Measurements from ENCODE around the gene DRC1.

DRC1 gene

DNA sequence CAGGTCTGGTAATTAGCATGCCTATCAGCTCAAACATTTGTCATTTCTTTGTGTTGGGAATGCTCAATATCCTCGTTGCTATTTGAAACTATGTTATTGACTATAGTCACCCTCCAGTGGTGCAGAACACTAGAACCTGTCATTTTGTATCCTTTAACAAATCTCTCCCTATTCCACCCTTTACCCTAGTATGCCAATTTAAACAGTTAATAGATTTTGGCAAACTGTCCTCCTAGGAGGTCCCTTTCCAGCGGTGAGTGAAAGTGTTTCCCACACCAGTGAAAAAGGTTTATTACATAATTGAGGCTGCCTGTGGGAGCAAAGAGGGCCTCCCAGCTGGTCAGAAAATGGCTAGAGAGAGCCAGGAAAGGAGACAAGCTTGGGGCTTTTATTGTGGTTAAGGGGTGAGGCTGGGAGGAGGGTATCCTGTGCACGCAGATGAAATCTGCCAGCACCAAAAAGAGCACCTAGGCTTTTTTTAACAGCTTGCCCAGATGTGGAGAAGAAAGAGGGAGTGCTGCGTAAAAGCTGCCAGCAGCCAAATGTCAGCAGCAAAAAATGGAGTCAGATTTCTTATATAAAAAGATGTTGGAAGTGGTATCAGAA is 1.8 kb upstream of the DRC1 start:
- no peak for DNase-seq

DNA sequence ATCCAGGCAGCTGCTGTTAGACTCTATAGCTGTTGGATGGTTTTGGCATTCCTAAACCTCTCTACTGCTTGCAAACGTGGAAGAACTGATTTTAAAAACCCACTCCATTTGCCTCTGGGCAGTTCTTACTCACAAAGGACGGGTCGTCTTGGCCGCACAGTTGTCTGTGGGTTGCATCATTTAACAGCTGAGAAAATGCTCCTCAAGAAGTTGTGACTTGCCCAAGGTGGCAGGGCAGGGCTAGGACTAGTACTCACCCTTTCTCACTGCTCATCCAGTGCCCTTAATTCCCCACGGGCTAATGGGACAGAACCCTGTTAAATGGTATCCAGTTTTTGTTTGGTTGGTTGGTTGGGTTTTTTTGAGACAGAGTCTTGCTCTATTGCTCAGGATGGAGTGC is 997 bp upstream of the DRC1 start:
- no peak for DNase-seq

DNA sequence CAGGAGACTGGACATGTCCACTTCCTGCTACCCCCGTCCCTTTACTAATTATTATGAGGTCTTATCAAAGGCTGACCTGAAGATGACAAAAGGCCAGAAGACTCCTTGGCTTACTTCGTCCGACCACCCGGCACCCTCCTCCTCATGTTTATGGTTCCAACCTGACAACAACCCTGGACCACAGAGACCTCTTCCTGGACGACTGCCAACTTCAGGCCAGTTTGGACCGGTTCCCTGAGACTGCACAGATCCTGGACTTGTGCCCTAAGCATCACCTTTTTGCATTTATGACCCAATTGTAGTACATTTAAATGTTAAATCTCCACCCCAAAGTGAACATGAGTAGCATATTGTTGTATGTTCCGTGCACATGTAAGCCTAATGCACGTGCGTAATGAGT is 5.8 kb downstream of the DRC1 start:
- DNase-seq, result no peak

DNA sequence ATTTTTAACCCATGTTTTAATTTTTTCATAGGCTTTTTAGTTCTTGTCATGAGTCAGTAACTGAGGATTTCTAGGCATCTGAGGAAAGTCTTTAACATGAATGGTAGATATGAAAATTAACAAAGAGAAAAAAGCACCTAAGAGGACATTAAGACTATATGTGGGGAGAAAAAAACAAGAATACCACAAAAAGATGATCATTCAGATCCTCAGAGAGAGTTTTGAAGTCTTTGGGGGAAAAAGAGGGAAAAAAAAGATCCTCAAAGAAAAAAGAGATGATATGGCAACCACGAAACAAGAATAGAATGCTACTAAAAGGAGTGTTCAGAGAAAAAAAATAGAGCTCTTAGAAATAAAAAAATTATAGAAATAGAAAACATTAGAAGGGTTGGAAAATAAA is 8.1 kb downstream of the DRC1 start:
- DNase-seq, result no peak

DNA sequence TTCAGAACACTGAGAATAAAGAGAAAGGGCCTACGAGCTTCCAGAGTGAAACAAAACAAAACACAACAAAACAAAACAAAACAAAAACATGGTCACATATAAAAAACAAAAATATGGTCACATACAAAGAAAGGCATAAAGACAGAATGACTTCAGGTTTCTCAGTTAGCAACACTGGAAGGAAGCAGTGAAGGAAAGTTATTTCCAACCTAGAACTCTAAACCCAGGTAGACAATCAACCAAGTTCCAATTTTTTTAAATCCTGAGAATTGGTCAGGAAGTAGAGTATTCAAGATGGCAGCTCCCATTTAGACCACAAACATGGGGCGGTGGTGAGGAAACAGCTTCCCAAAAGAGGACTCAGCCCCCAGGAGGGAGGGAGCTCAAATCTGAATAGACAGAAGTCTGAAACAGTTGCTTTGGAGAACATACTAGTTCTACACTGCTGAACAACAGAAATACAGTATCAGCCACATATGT is 9.1 kb downstream of the DRC1 start:
- DNase-seq, result no peak

DNA sequence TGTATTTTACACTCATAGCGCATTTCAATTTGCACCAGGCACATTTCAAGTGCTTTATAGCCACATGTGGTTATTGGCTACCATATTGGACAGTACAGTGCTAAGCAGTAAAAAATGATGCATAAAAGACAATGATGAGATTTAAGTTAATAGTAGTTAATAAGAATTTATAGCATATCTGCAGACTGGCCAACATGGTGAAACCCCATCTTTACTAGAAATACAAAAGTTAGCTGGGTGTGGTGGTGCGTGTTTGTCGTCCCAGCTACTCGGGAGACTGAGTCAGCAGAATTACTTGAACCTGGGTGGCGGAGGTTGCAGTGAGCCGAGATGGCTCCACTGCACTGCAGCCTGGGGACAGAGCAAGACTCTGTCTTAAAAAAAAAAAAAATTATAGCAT is 9.7 kb downstream of the DRC1 start:
- DNase-seq, result no peak

DNA sequence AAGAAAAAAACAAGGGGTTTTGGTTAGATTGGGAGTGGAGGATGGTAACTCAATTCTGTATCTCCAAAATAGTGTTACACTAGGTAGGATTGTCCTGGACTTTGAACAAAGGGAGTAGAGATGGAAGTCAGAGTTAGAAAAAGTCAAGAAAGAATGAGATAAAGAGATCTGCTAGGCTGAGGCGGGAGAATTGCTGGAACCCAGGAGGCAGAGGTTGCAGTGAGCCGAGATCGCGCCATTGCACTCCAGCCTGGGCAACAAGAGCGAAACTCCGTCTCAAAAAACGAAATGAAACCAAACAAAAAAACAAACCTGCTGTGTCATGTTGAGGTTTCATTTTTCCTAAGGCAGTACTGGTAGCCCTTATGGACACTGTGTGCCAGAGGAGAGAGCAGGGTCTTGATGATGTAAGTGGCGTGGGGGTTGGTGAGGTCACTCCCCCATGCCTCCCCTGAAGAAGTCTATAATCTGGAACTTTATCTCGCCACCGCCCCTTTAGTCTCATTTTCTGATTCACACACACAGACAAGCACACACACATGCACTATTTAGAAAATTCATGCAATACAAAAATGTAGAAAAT is 10.5 kb downstream of the DRC1 start:
- DNase-seq, result no peak

DNA sequence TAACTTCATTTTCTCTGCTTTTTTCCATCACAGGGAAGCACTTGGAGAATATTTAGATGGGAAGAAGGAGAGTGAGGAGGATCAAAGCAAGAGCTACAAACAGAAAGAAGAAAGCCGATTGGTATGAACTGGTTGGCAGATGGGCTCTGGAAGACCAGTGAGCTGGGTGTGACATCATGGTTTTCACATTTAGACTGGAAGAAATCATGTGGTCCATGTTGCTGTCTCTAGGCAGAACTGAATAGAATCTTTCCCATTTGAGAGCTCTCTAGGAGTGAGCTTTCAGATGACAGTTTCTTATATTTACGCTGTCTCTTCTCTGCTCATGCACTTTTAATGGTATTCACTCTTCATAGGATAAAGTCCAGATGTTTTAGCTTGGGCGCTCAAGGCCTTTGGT is 12.6 kb downstream of the DRC1 start:
- peak in 1 of 56 donors; percentile 8 for DNase-seq

DNA sequence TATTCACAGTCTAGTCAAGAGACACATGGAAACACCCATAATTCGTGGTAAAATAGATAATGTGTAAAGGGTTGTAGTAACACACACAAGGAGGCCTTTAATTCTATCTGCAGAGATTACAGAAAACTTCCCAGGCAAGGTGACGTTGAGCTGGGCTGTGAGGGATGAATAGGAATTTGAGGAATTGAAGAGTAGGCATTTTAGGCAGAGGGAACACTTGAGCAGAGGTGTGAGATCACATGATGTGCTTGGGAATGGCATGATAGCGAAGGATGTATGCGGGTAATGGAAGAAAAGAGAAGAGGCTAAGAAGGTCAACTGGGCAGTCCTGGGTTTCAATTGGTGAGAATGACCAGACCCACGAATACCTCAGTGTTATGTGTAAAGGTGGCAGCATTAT is 20.2 kb downstream of the DRC1 start:
- DNase-seq, result no peak

DNA sequence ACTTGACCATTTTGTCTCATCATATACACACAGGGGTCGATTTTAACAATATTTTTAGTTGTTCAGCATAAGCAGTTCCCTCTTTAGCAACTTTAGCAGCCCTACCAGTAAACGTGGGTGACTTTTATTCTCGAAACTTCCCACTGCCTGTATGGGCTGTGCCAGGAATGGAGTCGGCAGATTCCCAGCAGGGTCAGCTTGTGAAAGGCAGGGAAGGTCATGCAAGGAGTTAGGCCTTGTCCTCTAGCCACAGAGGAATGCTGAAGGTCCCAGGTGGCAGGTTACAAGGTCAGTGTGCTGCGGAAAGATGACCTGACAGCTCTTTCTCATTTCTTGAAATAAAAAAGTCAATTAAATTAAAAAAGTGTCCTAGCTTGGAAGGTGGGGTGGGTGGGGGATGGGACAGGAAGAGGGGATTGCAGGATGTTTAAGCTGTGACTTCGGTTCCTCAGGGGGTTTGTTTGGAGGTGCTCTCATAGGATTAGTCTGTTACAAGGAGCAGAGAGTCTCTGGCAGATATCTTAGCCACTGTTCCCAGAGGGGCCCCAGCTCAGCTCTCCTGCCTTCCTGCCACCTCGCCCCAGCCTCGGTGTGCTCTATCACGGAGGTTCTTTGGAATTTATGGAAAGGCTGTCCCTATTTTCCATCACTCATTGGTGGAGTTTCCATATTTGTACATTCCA is 21.4 kb downstream of the DRC1 start:
- DNase-seq, result no peak

DNA sequence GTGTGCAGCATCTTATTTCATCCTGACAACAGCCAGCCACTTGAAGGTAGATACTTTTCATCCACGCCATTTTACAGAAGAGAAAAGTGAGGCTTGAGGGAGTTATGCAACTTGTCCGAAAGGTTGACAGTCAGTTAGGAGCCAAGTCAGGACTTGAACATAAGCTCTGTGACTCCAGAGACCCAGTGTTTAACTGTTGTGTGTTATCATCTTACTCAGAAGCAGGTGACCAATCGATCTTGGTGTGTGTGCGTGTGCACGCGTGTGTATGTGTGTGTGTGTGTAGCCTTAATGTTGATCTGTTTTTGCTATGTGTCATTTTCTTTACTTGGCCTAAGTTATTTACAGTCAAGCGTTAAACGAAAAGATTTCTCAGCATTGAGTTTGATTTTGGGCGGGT is 22.0 kb downstream of the DRC1 start:
- no peak for DNase-seq

DNA sequence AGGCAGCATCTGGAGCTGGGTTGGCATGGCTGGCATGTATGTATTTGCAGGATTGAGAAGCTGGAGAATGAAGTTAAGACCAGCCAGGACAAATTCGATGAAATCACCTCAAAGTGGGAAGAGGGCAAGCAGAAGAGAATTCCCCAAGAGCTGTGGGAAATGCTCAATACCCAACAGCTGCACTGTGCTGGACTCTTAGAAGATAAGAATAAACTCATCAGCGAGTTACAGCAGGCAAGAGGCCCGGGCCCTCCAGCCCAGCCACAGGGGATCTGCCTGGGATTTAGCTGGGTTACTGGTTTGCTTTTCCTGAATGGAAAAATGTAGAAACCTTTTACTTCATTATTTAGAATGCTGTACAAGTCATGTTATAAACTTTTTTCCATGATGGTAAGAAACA is 22.5 kb downstream of the DRC1 start:
- DNase-seq, result no peak

DNA sequence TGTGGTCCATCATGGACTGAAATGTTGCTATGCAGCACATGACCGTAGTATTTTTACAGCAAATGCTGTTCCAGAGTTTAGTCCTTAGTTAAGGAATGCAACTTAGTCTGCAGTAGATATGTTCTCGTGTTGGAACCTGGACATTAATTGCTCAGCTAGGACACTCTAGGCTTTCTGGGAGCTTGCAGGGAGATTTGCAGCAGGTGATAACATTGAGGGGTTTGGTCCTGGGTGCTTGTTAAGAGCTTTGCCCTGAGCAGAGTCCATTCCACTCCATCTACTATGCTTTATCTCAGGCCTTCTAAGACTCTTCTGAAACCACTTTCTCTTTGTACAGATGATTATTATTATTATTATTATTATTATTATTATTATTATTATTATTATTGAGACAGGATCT is 27.1 kb downstream of the DRC1 start:
- no peak for DNase-seq

DNA sequence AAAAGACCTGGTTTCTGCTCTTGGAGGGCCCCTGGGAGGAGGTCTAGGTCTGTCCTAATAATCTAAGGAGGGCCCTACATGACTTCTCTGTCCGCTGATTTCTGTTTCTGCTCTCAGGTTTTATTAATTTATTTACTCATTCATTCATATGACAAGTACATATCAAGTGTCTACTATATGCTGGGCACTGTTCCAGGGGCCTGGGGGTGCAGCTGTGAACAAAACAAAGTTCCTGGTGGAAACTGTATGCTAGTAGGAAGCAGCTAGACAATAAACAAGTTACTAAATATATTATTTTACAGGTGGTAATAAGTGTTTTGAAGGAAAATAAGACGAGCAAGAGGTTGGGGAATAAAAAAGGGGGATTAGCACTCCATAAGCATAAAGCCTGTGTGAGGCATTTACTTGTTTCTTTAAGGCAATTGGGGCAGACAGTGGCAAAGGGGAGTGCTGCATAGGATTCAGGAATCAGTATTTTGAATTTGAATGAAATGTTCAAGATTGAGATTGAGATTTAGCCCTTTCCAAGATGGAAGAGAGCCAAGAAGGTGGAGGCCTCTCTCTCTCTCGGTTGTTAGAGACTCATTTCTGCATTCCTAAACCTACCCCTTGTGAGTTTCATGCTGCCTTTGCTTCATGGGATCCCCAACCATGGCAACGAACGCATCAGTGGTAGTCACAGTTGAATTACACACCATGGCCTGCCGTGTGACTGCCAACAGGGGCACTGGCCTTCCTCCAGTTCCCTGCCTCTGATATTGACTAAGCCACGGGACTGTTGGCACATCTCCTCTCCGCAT is 28.3 kb downstream of the DRC1 start:
- DNase-seq, result peak in 1 of 56 donors; percentile 18

DNA sequence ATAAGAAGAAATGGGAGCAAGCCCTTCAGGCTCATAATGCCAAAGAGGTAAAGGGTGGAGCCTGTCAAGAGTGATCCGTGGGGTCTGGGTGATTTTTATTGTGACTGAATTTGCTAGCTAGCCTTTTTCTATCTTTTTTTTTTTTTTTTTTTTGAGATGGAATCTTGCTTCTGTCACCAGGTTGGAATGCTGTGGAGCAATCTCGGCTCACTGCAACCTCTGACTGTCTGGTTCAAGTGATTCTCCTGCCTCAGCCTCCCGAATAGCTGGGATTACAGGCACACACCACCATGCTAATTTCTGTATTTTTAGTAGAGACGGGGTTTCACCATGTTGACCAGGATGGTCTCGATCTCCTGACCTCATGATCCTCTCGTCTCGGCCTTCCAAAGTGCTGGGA is 29.1 kb downstream of the DRC1 start:
- no peak for DNase-seq

DNA sequence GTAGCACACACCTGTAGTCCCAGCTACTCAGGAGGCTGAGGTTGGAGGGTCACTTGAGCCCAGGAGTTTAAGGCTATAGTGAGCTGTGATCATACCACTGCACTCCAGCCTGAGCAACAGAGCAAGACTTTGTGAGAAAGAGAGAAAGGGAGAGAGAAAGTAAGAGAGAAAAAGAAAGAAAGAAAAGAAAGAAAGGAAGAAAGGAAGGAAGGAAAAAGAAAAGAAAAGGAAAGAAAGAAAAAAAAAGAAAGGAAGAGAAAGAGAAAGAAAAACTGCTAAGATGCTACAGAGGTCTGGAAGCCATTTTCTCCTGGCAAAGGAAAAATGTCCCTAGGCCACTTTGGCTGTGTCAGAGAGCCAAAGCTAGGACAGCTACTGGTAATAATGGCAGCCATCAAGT is 30.6 kb downstream of the DRC1 start:
- DNase-seq, result no peak

DNA sequence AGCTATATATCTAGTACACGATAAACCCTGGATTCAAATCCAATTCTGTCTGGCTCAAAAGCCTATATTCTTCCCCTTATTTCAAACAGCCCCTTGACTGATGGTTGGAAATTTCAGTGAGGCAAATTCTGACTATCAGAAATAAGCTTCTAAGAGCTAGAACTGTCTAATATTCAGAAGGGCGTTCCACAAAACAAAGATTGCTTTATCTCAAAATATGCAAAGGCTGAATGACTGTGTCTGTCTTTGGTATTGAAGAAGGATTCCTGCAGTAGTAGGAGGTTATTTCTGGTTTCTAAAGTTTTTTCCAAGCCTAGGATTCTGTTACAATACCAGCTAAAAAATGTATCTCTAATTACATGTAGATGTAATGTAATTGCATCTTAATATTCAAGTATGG is 31.1 kb downstream of the DRC1 start:
- no peak for DNase-seq

DNA sequence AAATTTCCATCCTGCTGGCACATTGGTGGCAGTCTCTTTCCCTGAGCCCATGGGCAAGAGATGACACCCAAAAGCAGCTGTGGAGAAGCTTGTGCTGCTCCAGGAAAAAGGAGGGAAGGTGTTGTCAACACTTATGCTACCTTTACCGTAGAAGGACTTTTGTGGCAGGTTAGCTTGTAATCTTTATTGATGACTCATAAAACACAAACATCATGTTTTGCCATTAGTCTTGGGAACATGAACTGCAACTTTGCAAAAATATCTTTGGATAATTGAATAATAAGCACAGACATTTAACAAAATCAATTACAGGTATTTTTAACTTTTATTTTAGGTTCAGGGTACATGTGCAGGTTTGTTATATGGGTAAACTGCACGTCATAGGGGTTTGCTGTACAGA is 33.4 kb downstream of the DRC1 start:
- no peak for DNase-seq

DNA sequence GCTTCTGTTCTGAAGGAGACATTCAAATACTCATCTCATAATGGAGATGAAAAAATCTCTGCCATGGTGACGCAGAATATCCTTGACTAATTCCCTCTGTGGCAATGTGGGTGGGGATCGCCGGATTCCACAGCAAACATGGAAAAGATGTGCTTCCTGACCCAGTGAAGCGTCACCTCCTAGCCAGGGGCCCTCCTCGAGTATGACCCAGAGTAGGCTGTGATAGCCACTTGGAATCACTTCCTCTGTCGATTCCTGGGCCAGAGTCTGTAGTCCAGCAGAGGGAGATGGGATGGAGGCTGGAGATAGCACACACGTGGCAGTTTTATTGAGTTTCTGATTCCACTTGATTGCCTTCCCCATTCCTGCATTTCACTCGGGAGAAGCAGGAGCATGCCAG is 36.8 kb downstream of the DRC1 start:
- no peak for DNase-seq

DNA sequence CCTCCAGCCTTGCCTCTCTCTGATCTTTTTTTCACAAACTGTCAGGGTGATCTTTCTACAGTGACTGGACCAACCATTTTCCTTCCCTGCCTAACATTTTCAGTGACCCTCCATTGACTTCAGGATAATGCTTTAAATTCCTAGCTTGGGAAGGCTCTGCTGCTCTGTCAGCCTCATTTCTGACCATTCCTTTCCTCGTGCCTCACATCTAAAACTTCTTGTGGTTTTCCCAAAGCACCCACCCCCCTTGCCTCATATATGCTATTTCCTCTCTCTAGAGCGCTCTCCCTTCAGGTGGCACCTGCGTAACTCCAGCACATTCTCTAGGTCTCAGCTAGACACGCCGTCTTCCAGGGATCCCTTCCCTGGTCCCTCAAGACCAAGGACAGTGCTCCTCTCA is 37.2 kb downstream of the DRC1 start:
- no peak for DNase-seq

DNA sequence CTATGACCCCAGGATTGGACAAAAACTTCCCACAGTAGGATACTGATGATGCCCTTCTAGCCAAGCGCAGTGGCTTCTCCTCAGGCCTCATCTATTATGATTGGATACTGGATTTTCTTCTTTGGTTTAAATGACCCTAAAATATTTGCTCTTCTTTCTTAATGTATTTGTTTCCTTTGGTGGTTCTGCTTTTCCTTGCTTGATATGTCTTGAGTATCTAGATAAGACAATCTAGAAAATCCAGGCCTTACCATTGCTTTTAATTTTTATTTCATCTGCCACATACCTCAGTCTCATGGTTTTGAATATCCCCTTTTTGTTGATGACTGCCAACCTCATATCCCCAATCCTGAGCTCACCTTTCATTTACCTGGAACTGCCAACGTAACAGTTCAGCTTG is 40.6 kb downstream of the DRC1 start:
- DNase-seq, result no peak

DNA sequence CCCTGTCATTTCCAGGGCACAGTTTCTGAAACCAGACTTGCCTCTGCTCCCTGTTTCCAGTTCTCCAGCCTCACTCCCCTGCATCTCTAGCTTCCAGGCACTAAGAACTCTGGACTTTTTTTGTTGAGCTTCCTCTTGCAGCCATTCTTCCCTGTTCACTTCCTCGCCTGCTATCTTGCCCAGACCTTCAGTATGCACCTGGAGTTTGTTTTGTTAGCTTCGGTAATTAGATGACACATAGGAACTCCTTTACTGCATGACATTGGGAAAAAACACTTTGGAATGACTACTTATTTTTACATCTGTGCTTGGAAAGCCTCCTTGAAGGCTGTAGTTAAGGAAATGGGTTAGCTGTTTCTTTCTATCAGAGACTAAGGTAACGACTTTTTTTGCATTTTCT is 41.0 kb downstream of the DRC1 start:
- no peak for DNase-seq

Measured in amygdala (tissue), 56 donors.